CD4-positive, alpha-beta T cell treated with Interferon alpha-2 for 1 hour (primary cell): Measurements from ENCODE around the gene ANAPC4.
"Not testable (repeated sequence)": the region's sequence is repeated elsewhere in the genome, so short reads cannot be mapped to it uniquely, and the experiment has no call there.

ENCODE experiments used
- DNase-seq, 2 donors: peaks; one replicate each; pipeline ENCODE4 v3.0.0-alpha.2; 2020 to 2022

ANAPC4 gene, protein sequence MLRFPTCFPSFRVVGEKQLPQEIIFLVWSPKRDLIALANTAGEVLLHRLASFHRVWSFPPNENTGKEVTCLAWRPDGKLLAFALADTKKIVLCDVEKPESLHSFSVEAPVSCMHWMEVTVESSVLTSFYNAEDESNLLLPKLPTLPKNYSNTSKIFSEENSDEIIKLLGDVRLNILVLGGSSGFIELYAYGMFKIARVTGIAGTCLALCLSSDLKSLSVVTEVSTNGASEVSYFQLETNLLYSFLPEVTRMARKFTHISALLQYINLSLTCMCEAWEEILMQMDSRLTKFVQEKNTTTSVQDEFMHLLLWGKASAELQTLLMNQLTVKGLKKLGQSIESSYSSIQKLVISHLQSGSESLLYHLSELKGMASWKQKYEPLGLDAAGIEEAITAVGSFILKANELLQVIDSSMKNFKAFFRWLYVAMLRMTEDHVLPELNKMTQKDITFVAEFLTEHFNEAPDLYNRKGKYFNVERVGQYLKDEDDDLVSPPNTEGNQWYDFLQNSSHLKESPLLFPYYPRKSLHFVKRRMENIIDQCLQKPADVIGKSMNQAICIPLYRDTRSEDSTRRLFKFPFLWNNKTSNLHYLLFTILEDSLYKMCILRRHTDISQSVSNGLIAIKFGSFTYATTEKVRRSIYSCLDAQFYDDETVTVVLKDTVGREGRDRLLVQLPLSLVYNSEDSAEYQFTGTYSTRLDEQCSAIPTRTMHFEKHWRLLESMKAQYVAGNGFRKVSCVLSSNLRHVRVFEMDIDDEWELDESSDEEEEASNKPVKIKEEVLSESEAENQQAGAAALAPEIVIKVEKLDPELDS

DNA sequence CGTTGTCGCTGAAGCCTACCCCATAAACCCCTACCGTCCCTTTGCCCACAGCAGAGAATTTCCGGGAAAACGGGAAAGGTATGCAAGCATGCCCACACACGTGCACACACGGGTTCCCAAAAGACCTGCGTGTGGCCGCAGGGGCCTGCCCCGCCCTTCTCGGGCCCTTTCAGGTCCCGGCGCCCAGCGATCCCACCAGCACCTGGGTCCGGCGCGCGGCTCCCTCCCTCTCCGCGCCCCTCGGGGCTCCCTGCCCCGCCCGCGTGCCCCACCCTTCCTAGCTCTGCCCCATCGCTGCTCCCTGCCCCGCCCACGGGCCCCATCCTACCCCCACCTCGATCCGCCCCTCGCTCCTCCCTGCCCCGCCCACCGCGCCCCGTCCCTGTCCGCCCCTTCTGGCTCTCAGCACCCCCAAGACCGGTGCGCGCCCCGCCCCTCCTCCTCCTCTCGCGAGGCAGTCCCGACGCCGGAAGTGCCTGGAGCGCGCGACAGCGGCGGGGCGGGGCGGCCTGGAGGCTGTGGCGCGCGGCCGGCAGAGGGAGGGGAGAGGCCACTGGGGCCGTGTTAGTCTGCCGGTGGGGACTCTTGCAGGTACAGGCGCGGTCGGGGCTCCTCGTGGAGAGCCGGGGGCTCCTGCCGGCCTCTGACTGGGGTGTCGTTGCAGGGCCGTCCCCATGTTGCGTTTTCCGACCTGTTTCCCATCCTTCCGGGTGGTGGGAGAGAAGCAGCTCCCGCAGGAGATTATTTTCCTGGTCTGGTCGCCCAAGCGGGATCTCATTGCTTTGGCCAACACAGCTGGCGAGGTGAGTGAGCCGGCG lies at the start of gene ANAPC4:
Gene ANAPC4, plus strand, starts transcription at position 510 of the 818 bp plus-strand sequence. Its CDS starts 165 bp downstream, at position 675.
- peak; percentile 96 to 97 for DNase-seq

DNA sequence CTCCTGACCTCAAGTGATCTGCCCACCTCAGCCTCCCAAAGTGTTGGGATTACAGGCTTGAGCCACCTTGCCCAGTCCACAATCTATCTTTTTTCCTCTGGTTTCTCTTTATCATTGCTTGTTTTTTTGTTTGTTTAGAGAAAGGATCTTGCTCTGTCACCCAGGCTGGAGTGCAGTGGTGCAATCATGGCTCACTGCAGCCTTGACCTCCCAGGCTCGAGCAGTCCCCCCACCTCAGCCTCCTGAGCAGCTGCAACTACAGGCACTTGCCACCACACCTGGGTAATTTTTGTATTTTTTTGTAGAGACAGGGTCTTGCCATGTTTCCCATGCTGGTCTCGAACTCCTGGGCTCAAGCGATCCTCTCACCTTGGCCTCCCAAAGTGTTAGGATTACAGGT lies 48.6 kb upstream of the ANAPC4 start:
- DNase-seq: not testable (repeated sequence)

DNA sequence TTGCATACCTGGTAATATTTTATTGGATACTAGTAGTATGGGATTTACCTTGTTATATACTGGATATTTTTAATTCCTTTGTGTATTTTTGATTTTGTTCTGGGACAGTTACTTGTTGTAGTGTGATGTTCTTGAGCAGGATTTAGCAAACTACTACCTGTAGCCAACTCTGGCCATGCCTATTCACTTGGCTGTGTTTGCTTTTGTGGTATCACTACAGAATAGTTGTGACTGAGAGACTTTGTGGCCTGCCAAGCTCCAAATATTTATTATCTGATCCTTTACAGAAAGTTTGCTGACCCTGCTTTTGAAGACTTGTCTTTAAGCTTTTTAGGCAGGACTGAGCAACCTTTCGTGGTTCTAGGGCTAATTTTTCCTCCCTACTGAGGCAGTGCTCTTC lies 46.7 kb upstream of the ANAPC4 start:
- DNase-seq: no peak

DNA sequence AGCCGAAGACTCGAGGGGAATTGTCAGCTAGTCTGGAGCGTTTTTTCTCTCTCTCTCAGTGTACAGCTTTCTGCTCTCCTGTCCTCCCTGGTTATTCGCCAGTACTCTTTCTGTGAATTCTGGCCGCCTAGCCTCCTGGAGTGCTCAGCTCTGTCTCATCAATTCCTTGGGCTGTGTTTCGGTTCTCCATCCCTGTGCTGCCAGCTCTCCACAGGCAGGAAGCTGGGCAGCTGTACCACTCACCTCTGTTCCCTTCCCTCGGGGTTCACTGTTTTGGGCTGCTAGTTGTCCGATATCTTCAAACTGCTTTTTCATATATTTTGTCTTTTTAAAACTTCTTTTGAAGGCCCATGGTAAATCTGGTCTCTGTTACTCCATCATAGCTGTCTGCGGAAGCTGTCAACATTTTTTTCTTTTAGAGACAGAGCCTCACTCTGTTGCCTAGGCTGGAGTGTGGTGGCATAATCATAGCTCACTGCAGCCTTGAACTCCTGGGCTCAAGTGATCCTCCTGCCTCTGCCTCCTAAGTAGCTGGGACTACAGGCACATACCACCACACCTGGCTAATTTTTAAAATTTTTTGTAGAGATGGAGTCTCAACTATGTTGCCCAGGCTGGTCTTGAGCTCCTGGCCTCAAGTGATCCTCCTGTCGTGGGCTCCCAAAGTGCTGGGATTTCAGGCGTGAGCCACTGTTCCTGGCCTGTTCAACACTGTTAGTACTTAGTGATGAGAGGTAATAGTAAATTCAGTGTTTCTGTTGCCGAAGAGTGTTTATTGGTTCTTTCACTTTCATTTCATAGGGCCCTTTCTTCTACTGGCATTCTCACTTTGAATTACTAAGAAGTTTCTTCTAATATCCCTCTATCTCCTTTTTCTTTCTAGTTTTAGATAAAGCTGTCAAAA lies 45.9 kb upstream of the ANAPC4 start:
- peak in 1 of 2 donors; percentile 45 for DNase-seq

DNA sequence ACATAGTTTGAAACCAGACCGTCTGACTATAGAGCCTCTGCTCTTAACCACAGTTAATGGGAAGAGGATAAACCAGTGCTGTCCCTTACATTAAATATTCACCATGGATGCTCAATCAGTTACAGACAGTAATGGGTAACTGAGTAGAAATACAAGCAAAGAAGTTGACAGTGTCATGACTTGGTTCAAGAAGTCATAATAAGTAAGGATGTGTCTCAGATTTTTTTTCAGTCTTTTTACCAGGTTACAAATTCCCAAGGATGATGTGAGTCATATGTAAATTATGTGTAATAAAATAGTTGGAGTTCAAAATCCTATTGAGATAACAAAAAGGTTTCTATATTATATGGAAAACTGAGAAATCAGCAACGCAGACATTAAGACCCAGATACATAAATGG lies 33.4 kb upstream of the ANAPC4 start:
- DNase-seq: no peak

DNA sequence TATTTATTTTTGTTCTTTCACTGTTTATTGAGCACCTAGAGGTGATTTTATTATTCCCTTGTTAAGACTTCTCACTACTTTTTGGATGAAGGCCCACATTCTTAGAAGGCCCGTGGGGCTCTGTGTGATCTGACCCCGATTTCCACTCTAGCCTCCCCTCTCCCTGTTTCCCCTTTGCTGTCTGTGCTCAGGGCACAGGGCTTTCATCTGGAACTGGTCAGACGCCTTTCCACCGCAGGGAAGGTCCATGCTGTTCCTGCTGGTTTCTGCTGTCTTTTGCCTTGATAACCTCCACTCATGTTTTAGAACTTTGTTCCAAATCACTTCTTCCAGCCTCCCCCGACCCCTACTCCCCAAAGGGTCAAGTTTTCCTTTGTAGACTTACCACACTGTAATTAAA lies 31.3 kb upstream of the ANAPC4 start:
- no peak for DNase-seq

DNA sequence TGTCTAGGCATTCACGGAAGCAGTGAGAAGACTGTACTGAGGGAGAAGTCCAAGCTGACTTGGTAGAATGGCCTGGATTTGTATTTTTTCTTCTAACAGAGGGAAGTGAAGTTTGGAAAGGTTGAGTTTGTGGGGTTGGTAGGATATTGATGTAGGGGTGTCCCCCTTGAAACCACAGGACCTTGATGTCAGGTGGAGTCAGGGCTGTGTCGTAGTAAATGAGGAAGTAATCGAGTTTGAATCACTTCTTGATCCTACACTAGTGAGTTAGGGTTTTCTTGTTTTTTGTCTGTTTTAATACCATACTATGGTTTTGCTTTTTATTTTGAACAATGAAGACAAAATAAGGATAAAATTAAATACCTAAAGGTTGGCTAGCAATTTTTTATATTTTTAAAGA lies 30.1 kb upstream of the ANAPC4 start:
- no peak for DNase-seq

DNA sequence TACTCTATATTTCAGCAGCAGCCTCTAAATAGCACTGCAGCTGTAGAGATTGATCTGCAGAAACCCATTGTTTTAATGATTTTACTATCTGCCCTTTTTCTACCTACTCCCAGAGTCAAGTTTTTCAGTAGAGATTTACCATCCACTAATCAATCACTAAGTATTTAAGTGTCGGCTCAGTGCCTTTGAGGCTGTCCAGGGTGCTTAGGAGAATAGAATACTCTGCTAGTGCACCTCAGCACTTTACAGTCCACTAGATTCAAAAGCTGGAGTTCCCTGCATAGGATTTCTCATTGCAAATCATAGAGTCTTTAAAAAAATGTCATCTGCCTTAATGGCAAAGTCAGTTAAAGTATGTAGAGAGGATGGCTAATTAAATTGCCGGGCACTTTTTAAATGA lies 29.6 kb upstream of the ANAPC4 start:
- no peak for DNase-seq

DNA sequence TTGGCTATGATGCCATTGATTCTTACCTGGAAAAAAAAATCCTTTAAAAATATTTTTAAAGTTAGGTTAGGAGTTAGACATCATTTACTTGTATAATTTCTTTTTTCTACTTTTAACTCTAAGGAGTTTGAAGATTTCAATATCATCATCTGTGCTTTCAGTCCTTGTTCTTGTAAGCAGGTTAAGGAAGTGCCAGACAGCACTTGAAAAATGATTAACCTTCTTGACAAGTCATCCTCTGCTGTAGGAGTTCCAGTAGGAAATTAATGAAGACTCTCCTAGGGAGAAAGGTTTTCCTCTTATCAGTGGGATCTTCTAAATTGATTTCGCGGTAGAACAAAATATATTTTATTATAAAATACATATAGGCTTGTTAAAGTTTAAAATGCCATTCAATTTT lies 29.1 kb upstream of the ANAPC4 start:
- no peak for DNase-seq

DNA sequence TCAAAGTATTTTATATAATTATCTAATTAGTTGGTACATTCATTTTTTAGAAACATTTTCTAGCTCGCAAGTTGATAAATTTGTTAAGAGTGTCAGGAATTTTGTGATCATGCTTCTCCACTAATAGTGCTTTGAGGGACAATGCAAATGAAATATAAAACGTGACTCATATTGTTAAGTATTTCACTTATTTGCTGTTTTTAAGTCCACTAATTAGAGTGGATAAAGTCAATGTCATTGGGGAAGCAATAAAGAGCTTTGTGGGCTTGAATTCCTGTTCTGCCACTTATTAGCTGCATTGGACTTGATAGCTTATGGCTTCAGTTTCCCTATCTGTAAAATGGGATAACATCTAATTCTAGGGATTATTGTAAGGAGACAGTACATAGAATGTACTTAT lies 26.5 kb upstream of the ANAPC4 start:
- no peak for DNase-seq

DNA sequence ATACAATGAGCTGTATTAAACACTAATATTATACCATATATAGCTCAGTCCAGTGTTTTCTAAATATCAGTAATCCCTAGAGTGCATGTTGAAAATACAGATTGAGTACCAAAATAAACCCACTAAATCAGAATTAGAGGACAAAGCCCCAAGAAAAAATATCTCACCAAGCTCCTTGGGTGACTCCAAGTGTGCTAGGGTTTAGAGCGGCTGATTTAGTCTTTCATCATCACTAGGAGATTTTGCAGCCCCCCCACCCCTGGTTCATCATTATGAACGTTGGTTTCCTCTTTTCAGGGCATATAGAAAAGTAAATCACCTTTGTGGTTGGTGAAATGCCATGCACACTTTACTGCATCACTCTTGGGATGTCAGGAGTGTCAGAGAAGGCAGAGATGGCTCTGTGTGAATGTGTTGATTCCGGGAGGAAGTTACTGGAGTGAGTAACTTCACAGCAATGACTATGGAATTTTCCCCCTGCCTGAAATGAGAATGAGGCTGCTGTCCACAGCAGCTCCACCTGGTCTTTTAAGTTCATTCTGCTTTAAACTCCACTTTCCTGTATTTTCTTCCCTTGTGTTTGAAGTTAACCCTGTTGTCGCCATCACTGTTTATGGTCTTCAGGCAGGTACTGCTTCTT lies 25.2 kb upstream of the ANAPC4 start:
- no peak for DNase-seq

DNA sequence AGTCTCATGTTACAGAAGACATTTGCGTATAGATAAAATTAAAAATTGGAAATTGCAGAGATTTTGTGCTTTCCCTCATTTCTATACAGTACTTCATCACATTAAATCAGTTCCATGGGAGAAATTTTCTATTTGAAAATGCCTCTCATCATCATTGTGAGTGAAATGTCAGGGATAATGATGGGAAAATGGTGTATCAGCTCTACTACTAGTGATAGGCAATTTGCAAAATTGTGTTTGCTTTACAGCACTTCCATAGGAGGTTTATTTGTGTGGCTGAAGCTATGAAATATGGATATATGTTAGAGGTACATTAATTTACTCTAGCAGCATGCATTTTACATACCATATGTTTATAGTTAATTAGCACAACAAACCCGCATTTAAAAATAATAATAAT lies 21.0 kb upstream of the ANAPC4 start:
- no peak for DNase-seq

DNA sequence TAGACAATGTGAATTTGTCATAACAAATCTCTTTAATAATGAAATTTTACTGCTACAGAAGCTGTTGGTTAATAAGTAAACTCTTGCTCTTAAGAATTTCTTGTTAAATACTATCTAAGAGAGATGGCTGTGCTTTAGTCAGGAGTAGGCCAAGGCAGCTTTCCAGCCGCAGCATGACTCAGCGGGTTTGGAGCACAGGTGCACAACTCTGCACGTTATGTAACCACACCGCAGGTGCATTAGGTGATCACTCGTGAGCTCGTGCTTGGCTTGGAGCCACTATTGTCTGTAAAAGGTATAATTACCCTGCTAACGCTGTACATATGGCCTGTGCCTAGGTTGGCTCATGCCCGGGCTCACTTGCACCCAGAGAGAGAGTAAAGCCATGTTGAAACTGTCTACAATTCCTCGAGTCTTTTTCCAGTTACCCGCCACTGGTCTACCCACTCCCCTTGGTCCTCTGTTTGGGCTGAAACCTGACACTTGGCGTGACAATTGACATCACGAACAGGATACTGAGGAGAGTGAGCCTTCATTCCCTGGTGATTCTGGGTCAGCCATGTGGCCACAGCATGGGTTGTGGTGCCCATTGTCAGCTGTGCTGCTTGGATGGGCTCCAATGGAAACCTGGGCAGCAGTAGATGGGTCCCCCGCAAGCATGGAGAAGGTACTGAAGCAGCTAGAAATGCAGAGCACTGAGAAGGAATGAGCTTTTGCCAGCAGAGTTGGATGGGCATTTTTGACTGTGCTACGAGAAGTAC lies 18.4 kb upstream of the ANAPC4 start:
- DNase-seq: no peak

DNA sequence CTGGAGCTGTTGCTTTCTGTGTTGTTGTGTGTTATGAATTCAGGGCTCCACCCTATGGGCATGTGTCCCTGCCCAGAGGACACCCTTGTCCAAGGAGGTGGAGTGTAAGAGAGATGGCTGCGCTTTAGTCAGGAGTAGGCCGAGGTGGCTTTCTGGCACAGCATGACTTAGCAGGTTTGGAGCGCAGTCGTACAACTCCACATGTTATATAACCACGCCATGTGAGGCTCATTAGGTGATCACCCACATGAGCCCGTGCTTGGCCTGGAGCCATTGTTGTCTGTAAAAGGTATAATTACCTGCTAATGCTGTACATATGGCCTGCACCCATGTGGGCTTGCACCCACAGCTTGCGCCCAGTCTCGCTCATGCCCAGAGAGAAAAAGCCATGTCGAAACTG lies 15.8 kb upstream of the ANAPC4 start:
- DNase-seq: no peak

DNA sequence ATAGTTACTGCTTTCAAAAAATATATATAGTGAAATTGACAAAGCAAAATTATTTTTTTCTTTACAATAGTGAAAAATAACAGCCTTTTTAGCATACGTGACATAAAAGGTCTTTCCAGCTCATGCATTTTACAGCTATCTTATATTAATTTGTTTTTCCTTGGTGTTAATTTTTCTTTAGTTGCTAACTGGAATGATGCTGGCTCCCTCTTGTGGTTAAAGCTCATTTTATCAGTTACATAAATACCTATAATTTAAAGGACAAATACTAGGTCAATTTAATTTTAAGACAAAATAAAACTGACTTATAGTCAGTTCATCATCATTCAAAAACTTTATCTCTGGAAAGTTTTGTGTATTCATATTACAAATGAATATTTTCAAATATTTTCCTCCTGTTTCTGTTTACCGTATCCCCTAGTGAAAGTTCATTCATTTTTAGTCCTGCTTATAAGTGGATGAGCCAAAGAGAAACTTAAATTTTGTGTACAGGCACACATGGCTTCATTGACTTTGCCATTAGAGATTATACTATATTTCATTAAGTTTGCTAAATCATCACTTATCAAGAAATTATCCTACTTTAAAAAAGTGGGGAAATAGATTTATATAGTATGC lies 9.9 kb upstream of the ANAPC4 start:
- DNase-seq: peak in 1 of 2 donors; percentile 56

DNA sequence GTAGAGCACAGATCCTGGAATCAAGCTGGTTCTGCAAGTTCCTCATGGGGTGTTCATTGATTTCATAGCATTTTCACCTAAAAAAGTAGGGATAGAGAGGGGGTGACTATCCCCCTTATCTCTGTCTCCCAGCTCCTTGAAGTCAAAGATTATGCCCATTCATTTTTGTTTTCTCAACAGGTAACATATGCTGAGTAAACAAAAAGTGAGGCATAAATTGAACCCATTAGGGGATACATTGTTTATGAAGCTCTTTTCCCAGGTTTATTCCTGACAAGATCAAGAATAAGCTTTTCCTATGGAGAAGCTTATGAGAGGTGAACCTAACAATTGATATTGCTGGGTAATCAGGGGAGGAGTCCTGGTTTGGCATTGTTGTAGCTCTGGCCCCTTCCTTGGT lies 9.2 kb upstream of the ANAPC4 start:
- DNase-seq: no peak

DNA sequence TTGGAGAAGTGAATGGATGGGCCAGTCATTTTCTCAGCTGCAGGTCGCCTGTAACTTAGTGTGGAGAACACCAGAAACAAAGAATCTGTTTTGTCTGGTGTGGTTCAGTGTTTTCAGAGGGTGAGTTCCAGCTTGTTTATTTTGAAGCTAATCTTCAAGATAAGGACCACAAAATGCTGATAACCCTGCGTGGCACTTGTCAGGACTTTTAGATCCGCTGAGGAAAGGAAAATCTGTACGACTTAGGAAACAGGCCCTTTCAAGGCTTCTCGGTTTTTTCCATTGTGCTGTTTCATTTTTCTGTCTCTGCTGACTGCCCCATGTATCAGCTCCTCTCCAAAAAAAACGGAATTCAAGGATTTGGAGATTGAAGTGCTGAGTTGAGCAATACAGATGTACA lies 8.7 kb upstream of the ANAPC4 start:
- no peak for DNase-seq

DNA sequence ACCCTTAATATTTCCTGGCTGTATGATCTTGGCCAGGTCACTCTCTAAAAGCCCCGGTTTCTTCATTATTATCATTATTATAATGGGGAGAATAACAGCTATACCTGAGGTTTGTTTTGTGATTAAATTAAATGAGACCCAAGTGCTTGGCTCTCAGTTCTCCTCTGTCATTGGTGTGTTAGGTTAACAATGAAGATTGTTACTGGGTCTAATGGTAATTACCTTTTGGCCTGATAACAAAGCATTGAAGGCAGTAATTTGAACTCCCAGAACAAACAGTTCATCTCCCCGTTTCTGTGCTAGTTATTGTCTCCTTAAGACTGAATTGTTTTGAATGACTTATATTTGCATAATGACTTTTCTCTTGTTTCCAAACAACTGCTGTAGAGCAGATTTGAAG lies 6.8 kb upstream of the ANAPC4 start:
- no peak for DNase-seq

DNA sequence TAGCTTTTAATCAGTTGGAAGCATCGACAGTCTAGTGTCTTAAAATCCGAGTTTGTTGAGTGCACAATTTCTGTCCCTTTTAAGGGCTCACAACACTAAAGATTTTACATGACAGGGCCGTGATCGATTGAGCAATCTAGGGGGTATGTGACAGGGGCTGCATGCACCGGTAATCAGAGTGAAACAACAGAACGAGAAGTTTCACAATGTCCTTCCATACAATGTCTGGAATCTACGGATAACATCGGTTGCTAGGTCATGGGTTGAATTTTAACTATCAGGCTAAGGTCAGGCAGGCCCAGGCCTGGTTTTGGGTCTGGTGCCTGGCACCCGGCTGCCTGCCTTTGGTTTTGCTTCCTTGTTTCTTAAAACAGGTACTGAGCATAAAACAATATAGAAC lies 4.5 kb upstream of the ANAPC4 start:
- not testable (repeated sequence) for DNase-seq
